Ovary (tissue), 3 donors: ENCODE results near the gene DUXB.

Source experiments
- EP300 ChIP-seq: sonication (generic); formaldehyde crosslinking; IDR thresholded peaks from one replicate; pipeline ENCODE4 v1.6.1; 2017; ENCODE audit warnings: antibody characterized with exemption
- TF ChIP-seq, protein P1 (sequence below), 3 donors: fragments of 450-650 bp in 2 of 3; fragments of 200-600 bp in 1 of 3; IDR thresholded peaks; one replicate each; pipeline versions ENCODE4 v1.5.1 to v1.8.0; 2016 to 2022; ENCODE audit warnings: antibody characterized with exemption in 3 of 3, mild to moderate bottlenecking in 1 of 3
- donor health status: DM: no; HTN: no; CAD: no.

DNA sequence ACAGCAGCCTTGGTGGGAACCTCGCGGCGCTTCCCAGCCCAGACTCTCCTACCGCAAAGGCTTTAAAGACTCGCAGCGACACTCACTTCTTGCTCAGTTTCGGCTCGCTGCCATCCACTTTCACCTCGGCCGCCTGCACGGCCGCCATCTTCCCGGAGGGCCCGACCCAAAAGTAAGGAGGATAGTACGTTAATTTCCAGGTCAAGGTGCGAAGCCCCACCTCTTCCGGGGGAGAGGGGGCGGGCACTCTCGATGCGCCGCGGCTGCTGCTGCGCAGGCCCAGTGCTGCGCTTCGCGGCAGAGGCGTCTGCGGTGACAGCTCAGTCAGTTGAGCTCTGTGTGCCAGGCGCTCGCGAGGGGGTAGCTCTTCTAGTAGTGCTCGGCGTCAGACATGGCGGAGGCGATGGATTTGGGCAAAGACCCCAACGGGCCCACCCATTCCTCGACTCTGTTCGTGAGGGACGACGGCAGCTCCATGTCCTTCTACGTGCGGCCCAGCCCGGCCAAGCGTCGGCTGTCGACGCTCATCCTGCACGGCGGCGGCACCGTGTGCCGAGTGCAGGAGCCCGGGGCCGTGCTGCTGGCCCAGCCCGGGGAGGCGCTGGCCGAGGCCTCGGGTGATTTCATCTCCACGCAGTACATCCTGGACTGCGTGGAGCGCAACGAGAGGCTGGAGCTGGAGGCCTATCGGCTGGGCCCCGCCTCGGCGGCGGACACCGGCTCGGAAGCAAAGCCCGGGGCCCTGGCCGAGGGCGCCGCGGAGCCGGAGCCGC is 53.6 kb downstream of the DUXB start, which contains the start of the genes KARS1 and TERF2IP:
- TF ChIP-seq EP300 = no peak
- TF ChIP-seq, protein P1, sequence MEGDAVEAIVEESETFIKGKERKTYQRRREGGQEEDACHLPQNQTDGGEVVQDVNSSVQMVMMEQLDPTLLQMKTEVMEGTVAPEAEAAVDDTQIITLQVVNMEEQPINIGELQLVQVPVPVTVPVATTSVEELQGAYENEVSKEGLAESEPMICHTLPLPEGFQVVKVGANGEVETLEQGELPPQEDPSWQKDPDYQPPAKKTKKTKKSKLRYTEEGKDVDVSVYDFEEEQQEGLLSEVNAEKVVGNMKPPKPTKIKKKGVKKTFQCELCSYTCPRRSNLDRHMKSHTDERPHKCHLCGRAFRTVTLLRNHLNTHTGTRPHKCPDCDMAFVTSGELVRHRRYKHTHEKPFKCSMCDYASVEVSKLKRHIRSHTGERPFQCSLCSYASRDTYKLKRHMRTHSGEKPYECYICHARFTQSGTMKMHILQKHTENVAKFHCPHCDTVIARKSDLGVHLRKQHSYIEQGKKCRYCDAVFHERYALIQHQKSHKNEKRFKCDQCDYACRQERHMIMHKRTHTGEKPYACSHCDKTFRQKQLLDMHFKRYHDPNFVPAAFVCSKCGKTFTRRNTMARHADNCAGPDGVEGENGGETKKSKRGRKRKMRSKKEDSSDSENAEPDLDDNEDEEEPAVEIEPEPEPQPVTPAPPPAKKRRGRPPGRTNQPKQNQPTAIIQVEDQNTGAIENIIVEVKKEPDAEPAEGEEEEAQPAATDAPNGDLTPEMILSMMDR (IDR thresholded peaks at IDR 0.05) = no peak
